A673 (cell line): ENCODE measurements around the gene ATP6V1G3. TPM values are rescaled to one million over a fixed set of nuclear protein-coding genes. Genes with fewer than 3 reads are reported as not detected.

Experiments
- BruUV-seq: library from RNA; stranded (reverse); fragments of 400-500 nt; replicated peaks from 2 replicates; lab custom pipeline; 2021; lab: Mats Ljungman, UMichigan
- CTCF ChIA-PET: fragments of 300-600 bp; sonication (Branson Sonifier 250); formaldehyde crosslinking; loops from one replicate; lab custom pipeline; 2022; ENCODE audit warnings: antibody characterized with exemption; lab: Charles Lee
- POLR2A ChIA-PET: fragments of 300-600 bp; sonication (Branson Sonifier 250); formaldehyde crosslinking; loops from one replicate; lab custom pipeline; 2022; ENCODE audit warnings: antibody characterized with exemption; ENCODE audit not compliant: low non-redundant PET; lab: Charles Lee
- DNase-seq: peaks from one replicate; pipeline ENCODE4 v3.0.0-alpha.2; 2015; ENCODE audit warnings: low spot score
- H3K27ac ChIP-seq: fragments of 200-600 bp; sonication (generic); 2 replicates; pipeline ENCODE4 v1.5.1; 2016; ENCODE audit warnings: mixed run types, low read depth, mild to moderate bottlenecking, mixed read lengths, antibody characterized with exemption, low read length; ENCODE audit not compliant: poor library complexity, severe bottlenecking
- H3K27me3 ChIP-seq: fragments of 200-600 bp; sonication (generic); replicated peaks from 2 replicates; pipeline ENCODE4 v1.6.1; 2017; ENCODE audit warnings: mixed run types, low read depth, mild to moderate bottlenecking, mixed read lengths, antibody characterized with exemption, low read length; ENCODE audit not compliant: insufficient read depth, poor library complexity
- H3K36me3 ChIP-seq: fragments of 200-600 bp; sonication (generic); 2 replicates; pipeline ENCODE4 v1.6.1; 2016; ENCODE audit warnings: mixed run types, mild to moderate bottlenecking, mixed read lengths, antibody characterized with exemption, low read length; ENCODE audit not compliant: insufficient read depth, poor library complexity, severe bottlenecking
- H3K4me1 ChIP-seq: fragments of 200-600 bp; sonication (generic); 2 replicates; pipeline ENCODE4 v1.6.1; 2017; ENCODE audit warnings: mixed run types, mild to moderate bottlenecking, mixed read lengths, antibody characterized with exemption, low read length; ENCODE audit not compliant: insufficient read depth, poor library complexity, severe bottlenecking
- H3K4me3 ChIP-seq: fragments of 200-600 bp; sonication (generic); 2 replicates; pipeline ENCODE4 v1.5.1; 2016; ENCODE audit warnings: low read depth, mixed run types, mild to moderate bottlenecking, mixed read lengths, low read length; ENCODE audit not compliant: poor library complexity, severe bottlenecking
- H3K9me3 ChIP-seq: fragments of 200-600 bp; sonication (generic); 2 replicates; pipeline ENCODE4 v1.6.1; 2016; ENCODE audit warnings: mixed run types, low read depth, mild to moderate bottlenecking, mixed read lengths, antibody characterized with exemption, low read length; ENCODE audit not compliant: poor library complexity, severe bottlenecking
- CTCF ChIP-seq: fragments of 300-800, 200-600 bp; sonication (generic); conservative IDR thresholded peaks from 2 replicates; pipeline ENCODE4 v1.5.1; 2017; ENCODE audit warnings: low read depth, mild to moderate bottlenecking, antibody characterized with exemption, low read length, moderate library complexity, mixed read lengths
- EZH2 ChIP-seq: fragments of 200-600 bp; sonication (generic); IDR thresholded peaks from 2 replicates; pipeline ENCODE4 v1.6.1; 2017; ENCODE audit warnings: borderline replicate concordance, low read depth, mild to moderate bottlenecking, mixed read lengths, antibody characterized with exemption, low read length; ENCODE audit not compliant: poor library complexity, severe bottlenecking
- intact Hi-C: fragments of 100-400 bp; cut with micrococcal nuclease; formaldehyde crosslinking; loops from one replicate; pipeline ENCODE4 v1.10.0; 2022; ENCODE audit not compliant: unreplicated experiment
- total RNA-seq: library from RNA; stranded (reverse); gene quantifications from 2 replicates; pipeline ENCODE4 v1.2.3, GENCODE V29; 2021

ATP6V1G3 gene
- total RNA-seq, 1 experiment from 2014 or later, result 0.71 TPM

- intact Hi-C loops, result no loop called here
- BruUV-seq, result no TSS peak
- Histone ChIP-seq H3K27me3 (no peaks in the 10 kb centered on the region), H3K4me3 (no peak overlapping the region), H3K36me3 (no peaks in the 10 kb centered on the region), H3K27ac (no peak overlapping the region), H3K9me3 (no peaks in the 10 kb centered on the region), H3K4me1 (no peaks in the 10 kb centered on the region)
- ChIA-PET CTCF (no interaction called here), POLR2A (no interaction called here)
- DNase-seq, result no peak
- TF ChIP-seq EZH2 (no peak), CTCF (no peak)
These were observed 49.5 kb downstream of the ATP6V1G3 start for GRCh38 chr1:198491028-198491427.

GRCh38 chr1:198490224-198490623, 50.3 kb downstream of the ATP6V1G3 start:
- TF ChIP-seq CTCF (no peak), EZH2 (no peak)
- no TSS peak for BruUV-seq
- ChIA-PET CTCF (no interaction called here), POLR2A (no interaction called here)
- intact Hi-C loops, result no loop called here
- Histone ChIP-seq H3K4me3 (no peak overlapping the region), H3K36me3 (no peaks in the 10 kb centered on the region), H3K27me3 (no peaks in the 10 kb centered on the region), H3K4me1 (no peaks in the 10 kb centered on the region), H3K9me3 (no peaks in the 10 kb centered on the region), H3K27ac (no peak overlapping the region)
- no peak for DNase-seq

- Histone ChIP-seq H3K9me3 (no peaks in the 10 kb centered on the region), H3K4me1 (no peaks in the 10 kb centered on the region), H3K36me3 (no peaks in the 10 kb centered on the region), H3K4me3 (no peak overlapping the region), H3K27me3 (no peaks in the 10 kb centered on the region), H3K27ac (no peak overlapping the region)
- DNase-seq, result no peak
- intact Hi-C loops, result no loop called here
- BruUV-seq, result no TSS peak
- ChIA-PET POLR2A (no interaction called here), CTCF (no interaction called here)
- TF ChIP-seq CTCF (no peak), EZH2 (no peak)
These were observed 53.6 kb downstream of the ATP6V1G3 start for GRCh38 chr1:198486903-198487302.
